K562 (cell line): Measurements from ENCODE around the gene SLC66A3. TPM values are rescaled to one million over a fixed set of nuclear protein-coding genes. Genes with fewer than 3 reads are reported as not detected.
A peak's percentile ranks its signal among the peaks of the same experiment; 100 is the strongest.

Experiments
- ATF7 ChIP-seq: fragments of 450-650 bp; IDR thresholded peaks from 2 replicates; pipeline ENCODE4 v1.7.1; 2014; ENCODE audit warnings: mild to moderate bottlenecking, moderate library complexity
- CHD1 ChIP-seq: fragments of 200-600 bp; sonication (generic); IDR thresholded peaks from one replicate; pipeline ENCODE4 v1.6.1; 2012; ENCODE audit warnings: mild to moderate bottlenecking, moderate library complexity, low read length, inconsistent platforms
- CHD4 ChIP-seq: fragments of 200-600 bp; sonication (generic); IDR thresholded peaks from 3 replicates; pipeline ENCODE4 v1.6.1; 2012; ENCODE audit warnings: low read depth, mild to moderate bottlenecking, mixed read lengths, low read length, inconsistent platforms; ENCODE audit not compliant: insufficient read depth, insufficient replicate concordance, poor library complexity, severe bottlenecking
- CUX1 ChIP-seq: fragments of 200-800 bp; sonication (Bioruptor generic); IDR thresholded peaks from 2 replicates; pipeline ENCODE4 v1.6.1; 2016; ENCODE audit warnings: missing genetic modification characterization, missing compliant biosample characterization
- ESRRA ChIP-seq: fragments of 450-650 bp; IDR thresholded peaks from 2 replicates; pipeline ENCODE4 v1.6.1; 2014; ENCODE audit warnings: low read depth, mild to moderate bottlenecking, moderate library complexity, borderline replicate concordance
- ETS1 ChIP-seq: conservative IDR thresholded peaks from 2 replicates; pipeline ENCODE4 v1.6.1; 2011; ENCODE audit warnings: low read depth, mild to moderate bottlenecking, low read length; ENCODE audit not compliant: control insufficient read depth
- PHF21A ChIP-seq: fragments of 450-650 bp; IDR thresholded peaks from 2 replicates; pipeline ENCODE4 v1.6.1; 2017; ENCODE audit warnings: low read depth, borderline replicate concordance
- PKNOX1 ChIP-seq: fragments of 450-650 bp; IDR thresholded peaks from 2 replicates; pipeline ENCODE4 v1.6.1; 2016
- PTRF ChIP-seq: fragments of 450-650 bp; IDR thresholded peaks from 2 replicates; pipeline ENCODE4 v1.6.1; 2016; ENCODE audit warnings: mild to moderate bottlenecking, missing genetic modification characterization, missing compliant biosample characterization
- PURB ChIP-seq: sonication (generic); formaldehyde crosslinking; IDR thresholded peaks from 2 replicates; pipeline ENCODE4 v1.9.0; 2021; ENCODE audit warnings: low read depth, mild to moderate bottlenecking, missing genetic modification reagents
- SIX5 ChIP-seq, 2 experiments: IDR thresholded peaks; 2 replicates each; pipeline ENCODE4 v1.6.1; 2011; ENCODE audit warnings: low read length in 2 of 2, borderline replicate concordance in 1 of 2, low read depth in 1 of 2, mild to moderate bottlenecking in 1 of 2, moderate library complexity in 1 of 2; ENCODE audit not compliant: insufficient read depth in 1 of 2
- SMC3 ChIP-seq: conservative IDR thresholded peaks from 2 replicates; pipeline ENCODE4 v1.6.1; 2011; ENCODE audit warnings: low read depth, low read length, improper control_type of control experiment; ENCODE audit not compliant: insufficient read depth
- TAF7 ChIP-seq: fragments of 450-650 bp; IDR thresholded peaks from 2 replicates; pipeline ENCODE4 v1.6.1; 2016; ENCODE audit warnings: missing genetic modification characterization, missing compliant biosample characterization
- TAF9B ChIP-seq: fragments of 450-650 bp; IDR thresholded peaks from 2 replicates; pipeline ENCODE4 v1.6.1; 2018; ENCODE audit warnings: mild to moderate bottlenecking; ENCODE audit not compliant: partially characterized antibody
- XRCC5 ChIP-seq: fragments of 200-400 bp; formaldehyde crosslinking; IDR thresholded peaks from 2 replicates; pipeline ENCODE4 v1.6.1; 2017; ENCODE audit warnings: low read depth, mild to moderate bottlenecking, low read length
- ZNF133 ChIP-seq: fragments of 250-450 bp; sonication (Bioruptor Pico); IDR thresholded peaks from 2 replicates; pipeline ENCODE4 v1.4.0; 2020; ENCODE audit warnings: mild to moderate bottlenecking
- ZNF197 ChIP-seq: fragments of 200-800 bp; sonication (Bioruptor generic); IDR thresholded peaks from 2 replicates; pipeline ENCODE4 v1.6.1; 2016; ENCODE audit warnings: low read depth, missing genetic modification characterization, missing compliant biosample characterization
- ZNF24 ChIP-seq: fragments of 450-650 bp; IDR thresholded peaks from 2 replicates; pipeline ENCODE4 v1.6.1; 2016
- ZNF778 ChIP-seq: fragments of 450-650 bp; formaldehyde crosslinking; IDR thresholded peaks from 2 replicates; pipeline ENCODE4 v1.4.0; 2020; ENCODE audit warnings: mild to moderate bottlenecking, moderate library complexity
- polyA plus RNA-seq, 8 experiments: library from polyadenylated mRNA; depleted of rRNA in 4 of 8; stranded (reverse) in 5 of 8; unstranded in 3 of 8; fragments of >200 nt; fragmentation: Nextera tagmentation in 2 of 8; fragmentation: Illumina TruSeq in 1 of 8; extraction: Ambion mirVana in 2 of 8; extraction: Trizol in 1 of 8; gene quantifications; 2 replicates each; pipeline versions ENCODE4 v1.2.1 to v1.2.3, GENCODE V29; 2011 to 2014; ENCODE audit warnings: inconsistent platforms in 1 of 8, missing spikeins in 1 of 8
- total RNA-seq, 7 experiments: library from RNA; depleted of rRNA in 6 of 7; stranded (reverse); fragments of >200 nt in 6 of 7; fragmentation: Illumina TruSeq in 2 of 7; extraction: Trizol in 2 of 7; gene quantifications; 2 replicates each; pipeline versions ENCODE4 v1.2.1 to v1.2.3, GENCODE V29; 2011 to 2021; ENCODE audit warnings: low replicate concordance in 1 of 7

SLC66A3 gene
- total and polyA plus RNA-seq, 9 of the 15 experiments (the other 6 are each of a cell fraction or from before 2014, with no cell fraction given): 2.8 to 30.0 (median 9.1) TPM

GRCh38 chr2:11155381-11156035, at the start of gene SLC66A3 (continued):
- TF ChIP-seq CHD4: peak; percentile 45
- no peak for TF ChIP-seq PHF21A
- TF ChIP-seq ATF7: peak; percentile 52; the same call in 1 of the 2 replicates
- 0 out of 2 replicates have a peak, but pooled peaks have one; percentile 17 for TF ChIP-seq ESRRA
- 0 out of 2 replicates have a peak, but pooled peaks have one; percentile 5 for TF ChIP-seq ZNF24
- TF ChIP-seq ZNF133: no peak
- TF ChIP-seq SMC3: no peak
- no peak for TF ChIP-seq TAF9B
- no peak for TF ChIP-seq ZNF197
- TF ChIP-seq CHD1: peak; percentile 39
- TF ChIP-seq CUX1 (CRISPR knock-in tag): no peak
- TF ChIP-seq PKNOX1: no peak
- TF ChIP-seq ZNF778: no peak
- no peak for TF ChIP-seq SIX5 (IDR thresholded peaks at IDR 0.05; ENCODE audit: borderline replicate concordance in 1 of 2, insufficient read depth in 1 of 2, low read depth in 1 of 2, low read length in 2 of 2)
- TF ChIP-seq ETS1: no peak; the same call in 1 of the 2 replicates
- peak; percentile 71; the same call in 1 of the 2 replicates for TF ChIP-seq XRCC5
- TF ChIP-seq TAF7 (tag): no peak
- TF ChIP-seq PURB (CRISPR knock-in tag): no peak
- TF ChIP-seq PTRF (tag): no peak
